Hematopoietic multipotent progenitor cell treated with erythropoietin and hydrocortisone succinate and interleukin-3 and kit ligand, for 8 days (in vitro differentiated cells): ENCODE data around the gene INSIG2.

Experiments used
- DNase-seq: peaks from one replicate; pipeline ENCODE4 v3.0.0-alpha.2; 2015

INSIG2 gene

GRCh38 chr2:118131771-118132170 lies 43.5 kb downstream of the INSIG2 start:
- no peak for DNase-seq

DNA sequence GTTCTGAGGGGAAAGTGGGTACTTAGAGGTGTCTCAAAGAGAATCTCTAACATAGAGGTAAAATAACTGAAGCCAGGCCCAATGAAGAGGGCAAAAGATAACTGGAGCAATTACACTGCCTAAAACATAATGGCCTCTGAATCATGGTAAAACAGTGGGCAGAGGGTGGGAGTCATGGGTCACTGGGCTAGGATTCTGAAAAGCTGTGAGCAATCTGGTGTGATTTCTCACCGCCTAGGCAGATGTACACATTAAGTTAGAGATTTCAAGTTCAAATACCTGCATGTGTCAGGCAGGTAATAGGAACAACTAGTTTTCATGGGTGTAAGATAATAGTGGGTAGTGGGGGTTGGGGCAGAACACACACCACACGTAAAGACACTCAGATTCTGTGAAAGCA lies 45.6 kb downstream of the INSIG2 start:
- DNase-seq, result no peak

- DNase-seq, result no peak
Measured at GRCh38 chr2:118134650-118135049, 46.4 kb downstream of the INSIG2 start.

DNA sequence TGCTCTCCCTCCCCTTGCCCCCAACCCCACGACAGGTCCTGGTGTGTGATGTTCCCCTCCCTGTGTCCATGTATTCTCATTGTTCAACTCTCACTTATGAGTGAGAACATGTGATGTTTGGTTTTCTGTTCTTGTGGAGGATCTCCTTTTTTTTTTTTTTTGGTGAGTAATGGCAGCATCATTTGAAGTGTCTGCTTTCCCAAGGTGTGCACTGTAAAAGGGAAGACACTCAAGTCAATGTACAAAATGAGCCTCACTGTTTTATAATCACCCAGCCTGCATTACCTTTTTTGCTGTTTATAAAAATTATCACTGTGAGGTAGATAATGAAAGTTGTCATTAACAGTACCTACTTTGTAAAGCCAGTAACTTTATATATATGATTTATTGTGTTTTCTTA lies 56.9 kb downstream of the INSIG2 start:
- DNase-seq, result no peak

GRCh38 chr2:118145806-118146205 lies 57.5 kb downstream of the INSIG2 start:
- no peak for DNase-seq

DNA sequence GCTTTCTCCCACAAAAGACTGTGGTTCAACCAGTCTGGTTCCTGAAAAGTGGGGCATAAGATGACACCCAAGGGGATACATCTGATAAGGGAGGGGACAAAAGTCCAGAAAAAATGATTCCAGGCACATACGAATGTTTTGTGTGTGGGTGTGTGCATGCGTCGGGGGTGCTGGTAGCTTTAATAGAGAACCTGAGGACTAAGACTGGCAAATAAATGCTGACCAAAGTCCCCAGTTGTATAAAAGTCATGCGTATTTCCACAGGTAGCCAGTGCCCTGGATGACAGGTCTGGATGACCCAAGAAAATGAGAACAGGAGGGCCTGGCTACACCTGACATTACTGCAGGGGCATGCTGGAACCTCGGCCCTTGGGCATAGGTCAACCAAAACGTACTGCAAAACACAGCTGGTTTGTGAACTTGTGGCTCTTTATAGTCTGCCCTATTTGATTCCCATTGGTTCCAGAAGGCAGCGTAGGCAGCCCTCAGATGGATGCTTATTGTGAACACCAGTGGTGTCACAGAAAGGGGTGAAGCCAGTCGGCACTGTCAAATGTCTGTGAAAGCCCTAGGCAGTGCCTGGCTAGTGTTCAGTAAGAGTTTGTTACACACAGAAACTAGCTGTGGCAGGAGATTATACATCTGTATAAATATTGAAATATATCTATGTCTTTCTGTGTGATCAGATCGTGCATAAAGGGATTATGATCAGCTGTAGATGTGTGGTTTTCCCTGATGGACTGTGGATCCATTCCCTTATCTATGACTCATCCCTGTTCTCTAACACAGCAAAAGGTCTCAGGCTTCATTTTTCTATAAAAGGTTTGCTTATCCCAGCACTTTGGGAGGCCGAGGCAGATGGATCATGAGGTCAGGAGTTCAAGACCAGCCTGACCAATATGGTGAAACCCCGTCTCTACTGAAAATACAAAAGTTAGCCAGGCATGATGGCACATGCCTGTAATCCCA lies 58.3 kb downstream of the INSIG2 start:
- no peak for DNase-seq

- DNase-seq, result no peak
Measured at GRCh38 chr2:118148133-118148532, 59.9 kb downstream of the INSIG2 start.

DNA sequence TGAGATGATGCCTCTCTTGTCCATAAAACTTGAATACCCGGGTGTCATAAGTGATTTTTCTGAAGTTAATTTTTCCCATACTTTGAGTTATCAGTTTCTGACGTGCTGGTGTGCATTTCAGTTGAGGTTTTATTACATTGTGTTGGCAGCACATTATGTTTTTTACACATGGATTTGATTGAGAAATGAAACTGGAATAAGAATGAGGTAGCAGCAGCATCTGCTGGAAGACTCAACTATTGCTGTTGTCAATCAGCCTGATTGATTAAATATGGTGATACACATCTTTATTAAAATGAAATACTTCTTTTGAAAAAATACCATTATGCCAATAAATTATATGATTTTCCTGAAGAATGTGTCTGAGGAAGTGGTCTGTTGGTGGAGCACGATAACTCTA lies 60.5 kb downstream of the INSIG2 start:
- no peak for DNase-seq

DNA sequence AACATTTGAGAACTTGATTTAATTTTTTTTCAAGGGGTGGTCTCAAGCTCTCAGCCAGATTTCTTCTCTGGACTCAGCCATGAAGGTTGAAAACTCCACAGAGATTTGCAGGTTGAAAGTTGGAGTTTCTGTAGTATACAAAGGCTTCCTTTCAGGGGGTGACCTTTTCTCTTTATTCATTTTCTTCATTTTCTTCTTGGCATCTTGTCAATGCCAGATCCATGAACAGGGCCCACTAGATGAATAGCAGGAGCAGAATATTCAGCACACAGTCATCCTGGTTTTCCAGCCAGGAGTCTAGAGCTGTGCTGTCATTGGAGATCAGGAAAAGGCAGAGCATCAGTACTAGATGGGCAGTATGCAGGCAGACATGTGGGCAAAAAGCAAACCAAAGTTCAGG lies 62.0 kb downstream of the INSIG2 start:
- no peak for DNase-seq

GRCh38 chr2:118151831-118152230 lies 63.6 kb downstream of the INSIG2 start:
- DNase-seq, result no peak

DNA sequence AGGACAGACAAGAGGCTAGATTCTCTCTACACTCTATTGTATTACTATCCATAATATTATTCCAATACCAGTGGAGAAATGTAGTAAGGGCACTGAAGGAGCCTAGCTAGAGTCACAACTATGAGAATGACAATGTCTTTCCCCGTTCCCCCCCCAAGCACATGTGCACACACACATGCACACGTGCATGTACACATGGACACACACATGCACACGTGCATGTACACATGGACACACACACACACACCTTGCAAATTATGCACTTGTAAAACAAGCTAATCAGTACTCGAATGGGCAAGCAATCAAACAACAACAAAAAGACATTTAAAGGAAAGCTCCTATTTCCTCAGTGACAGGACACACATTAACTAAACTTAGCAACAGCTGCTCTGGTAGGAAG lies 65.2 kb downstream of the INSIG2 start:
- no peak for DNase-seq

GRCh38 chr2:118154176-118154575 lies 65.9 kb downstream of the INSIG2 start:
- DNase-seq, result no peak
